ENCODE results near the gene STXBP6.

GRCh38 chr14:24876996-24877395 lies 173.0 kb downstream of the STXBP6 start:
- TF ChIP-seq POLR2A (IDR thresholded peaks at IDR 0.05) (no peak), CTCF (IDR thresholded peaks at IDR 0.05) (no peak)
